Measurements from ENCODE around the gene JDP2.

DNA sequence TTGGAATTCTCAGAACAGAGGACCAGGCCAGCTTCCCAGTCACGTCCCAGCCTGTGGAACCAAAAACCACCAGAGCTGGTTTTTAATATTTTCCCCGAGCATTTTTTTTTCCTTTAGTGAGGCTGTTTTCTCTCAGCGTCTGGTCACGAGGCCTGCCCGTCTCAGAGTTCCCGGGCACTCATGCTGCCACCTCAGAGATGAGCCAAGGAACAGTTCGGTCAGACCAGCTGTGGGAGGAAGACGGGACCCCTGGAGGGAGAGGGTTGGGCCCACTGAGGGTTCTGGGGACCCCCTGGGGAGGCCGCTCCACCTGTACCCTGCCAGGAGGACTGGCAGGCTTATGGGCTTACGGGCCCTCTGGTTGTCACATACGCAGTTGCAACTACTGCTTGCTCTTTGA is 39.9 kb downstream of the JDP2 start:
- TF ChIP-seq, protein P1, sequence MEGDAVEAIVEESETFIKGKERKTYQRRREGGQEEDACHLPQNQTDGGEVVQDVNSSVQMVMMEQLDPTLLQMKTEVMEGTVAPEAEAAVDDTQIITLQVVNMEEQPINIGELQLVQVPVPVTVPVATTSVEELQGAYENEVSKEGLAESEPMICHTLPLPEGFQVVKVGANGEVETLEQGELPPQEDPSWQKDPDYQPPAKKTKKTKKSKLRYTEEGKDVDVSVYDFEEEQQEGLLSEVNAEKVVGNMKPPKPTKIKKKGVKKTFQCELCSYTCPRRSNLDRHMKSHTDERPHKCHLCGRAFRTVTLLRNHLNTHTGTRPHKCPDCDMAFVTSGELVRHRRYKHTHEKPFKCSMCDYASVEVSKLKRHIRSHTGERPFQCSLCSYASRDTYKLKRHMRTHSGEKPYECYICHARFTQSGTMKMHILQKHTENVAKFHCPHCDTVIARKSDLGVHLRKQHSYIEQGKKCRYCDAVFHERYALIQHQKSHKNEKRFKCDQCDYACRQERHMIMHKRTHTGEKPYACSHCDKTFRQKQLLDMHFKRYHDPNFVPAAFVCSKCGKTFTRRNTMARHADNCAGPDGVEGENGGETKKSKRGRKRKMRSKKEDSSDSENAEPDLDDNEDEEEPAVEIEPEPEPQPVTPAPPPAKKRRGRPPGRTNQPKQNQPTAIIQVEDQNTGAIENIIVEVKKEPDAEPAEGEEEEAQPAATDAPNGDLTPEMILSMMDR (IDR thresholded peaks at IDR 0.05; ENCODE audit: insufficient read depth, low read depth, low read length): no peak
- TF ChIP-seq EZH2 (IDR thresholded peaks at IDR 0.05; ENCODE audit: insufficient read depth, low read length): no peak
